UCSD-AML1 (cell line): Measurements from ENCODE around the gene ZNF366.

Experiments used
- DNase-seq: peaks from one replicate; lab custom pipeline; 2025; ENCODE audit not compliant: unreplicated experiment; lab: John Stamatoyannopoulos, UW

The ZNF366 gene

DNA sequence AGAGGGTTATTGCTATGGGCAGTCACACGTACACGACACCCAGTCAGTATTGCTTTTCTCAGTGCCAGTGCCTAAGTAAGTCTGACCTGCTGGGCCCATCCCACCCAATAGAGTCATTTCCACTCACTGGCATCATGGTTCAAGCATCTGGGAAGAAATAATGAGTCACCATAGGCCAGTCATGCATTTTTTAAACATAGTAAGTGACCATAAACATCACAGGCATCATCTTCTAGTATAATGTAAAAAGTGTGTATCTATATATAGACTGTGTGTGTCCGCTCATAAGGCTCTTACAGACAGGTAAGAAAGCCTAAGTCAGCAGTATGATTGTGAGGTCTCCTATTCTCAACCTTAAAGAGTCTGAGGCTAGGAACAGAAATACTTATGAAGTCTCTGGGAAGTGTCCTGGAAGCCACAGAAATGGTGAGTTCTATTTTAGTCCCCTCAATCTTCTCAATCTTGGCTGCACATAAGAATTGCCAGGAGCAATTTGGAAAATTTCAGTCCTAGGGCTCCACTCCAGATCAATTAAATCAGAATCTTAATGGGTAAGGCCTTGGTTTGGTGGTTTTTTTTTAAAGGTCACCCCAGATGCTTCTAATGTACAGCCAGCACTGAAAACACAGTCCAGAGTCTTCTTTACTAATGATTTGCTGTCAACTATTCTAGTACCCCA, 65.2 kb downstream of the ZNF366 start:
- no peak for DNase-seq

GRCh38 chr5:72441094-72441723, 66.0 kb downstream of the ZNF366 start:
- no peak for DNase-seq

- no peak for DNase-seq
Measured at GRCh38 chr5:72440207-72440638, 67.0 kb downstream of the ZNF366 start.

DNA sequence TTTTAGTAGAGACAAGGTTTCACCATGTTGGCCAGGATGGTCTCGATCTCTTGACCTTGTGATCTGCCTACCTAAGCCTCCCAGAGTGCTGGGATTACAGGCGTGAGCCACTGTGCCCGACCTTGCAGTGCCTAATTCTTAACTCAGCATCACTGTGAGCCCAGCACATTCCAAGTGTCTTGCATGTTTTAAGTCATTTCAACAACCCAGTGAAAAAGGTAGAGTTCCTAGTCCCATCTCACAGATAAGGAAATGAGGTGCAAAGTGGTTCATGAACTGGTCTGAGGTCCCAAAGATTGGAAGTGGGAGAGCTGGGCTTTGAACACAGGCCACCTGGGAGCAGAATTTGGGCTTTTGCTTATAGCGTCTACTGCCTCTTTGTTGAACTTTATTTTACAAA, 68.0 kb downstream of the ZNF366 start:
- no peak for DNase-seq

DNA sequence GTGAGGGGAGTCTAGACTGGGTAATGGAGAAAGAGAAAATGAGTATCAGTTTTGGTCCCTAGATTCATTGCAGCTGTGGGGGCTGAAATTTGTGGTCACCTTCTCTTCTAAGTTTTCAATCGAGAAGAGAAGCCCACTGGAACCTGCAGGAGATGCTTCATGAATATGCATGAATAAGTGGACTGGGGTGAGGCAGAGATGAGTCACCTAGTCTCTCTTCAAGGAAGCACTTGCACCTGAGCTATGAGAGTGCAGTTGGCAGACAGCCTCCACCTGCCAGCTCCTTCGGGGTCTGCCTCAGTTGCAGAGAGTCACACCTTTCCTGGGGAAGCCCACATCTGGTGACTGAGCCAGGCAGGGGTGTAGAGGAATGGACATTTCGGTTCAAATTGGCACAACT, 69.1 kb downstream of the ZNF366 start:
- DNase-seq, result no peak

- DNase-seq, result no peak
Measured at GRCh38 chr5:72436796-72437471, 70.3 kb downstream of the ZNF366 start.

DNA sequence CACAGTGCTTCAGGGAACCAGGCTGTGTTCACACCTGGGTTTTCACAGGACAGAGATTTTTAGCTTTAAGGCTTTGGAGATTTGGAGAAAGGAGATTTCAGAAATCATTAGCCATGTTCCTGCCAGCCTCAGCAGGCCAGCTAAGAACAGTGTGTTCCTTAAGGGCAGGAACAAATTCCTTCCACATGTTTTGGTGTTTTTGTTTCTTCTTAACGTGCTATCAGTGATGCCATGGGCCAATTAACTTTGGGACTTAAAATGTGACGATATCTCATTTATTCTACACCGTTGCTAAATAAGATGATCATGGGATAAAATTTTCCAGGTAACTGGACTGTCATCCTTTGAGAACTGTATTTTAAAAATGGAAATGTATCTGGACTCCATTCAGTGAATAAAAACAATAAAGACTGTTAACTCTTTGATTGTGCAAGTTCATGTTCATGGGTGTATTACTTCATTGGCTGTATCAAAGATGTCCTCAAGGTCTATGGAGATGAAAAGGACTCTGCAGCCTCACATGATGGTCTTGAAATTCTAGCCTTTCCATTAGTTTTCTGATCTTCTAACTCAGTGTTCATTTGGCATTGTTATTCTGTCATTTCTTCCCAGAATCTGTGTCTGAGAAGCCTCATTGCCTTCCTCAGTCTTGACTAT, 72.3 kb downstream of the ZNF366 start:
- no peak for DNase-seq

DNA sequence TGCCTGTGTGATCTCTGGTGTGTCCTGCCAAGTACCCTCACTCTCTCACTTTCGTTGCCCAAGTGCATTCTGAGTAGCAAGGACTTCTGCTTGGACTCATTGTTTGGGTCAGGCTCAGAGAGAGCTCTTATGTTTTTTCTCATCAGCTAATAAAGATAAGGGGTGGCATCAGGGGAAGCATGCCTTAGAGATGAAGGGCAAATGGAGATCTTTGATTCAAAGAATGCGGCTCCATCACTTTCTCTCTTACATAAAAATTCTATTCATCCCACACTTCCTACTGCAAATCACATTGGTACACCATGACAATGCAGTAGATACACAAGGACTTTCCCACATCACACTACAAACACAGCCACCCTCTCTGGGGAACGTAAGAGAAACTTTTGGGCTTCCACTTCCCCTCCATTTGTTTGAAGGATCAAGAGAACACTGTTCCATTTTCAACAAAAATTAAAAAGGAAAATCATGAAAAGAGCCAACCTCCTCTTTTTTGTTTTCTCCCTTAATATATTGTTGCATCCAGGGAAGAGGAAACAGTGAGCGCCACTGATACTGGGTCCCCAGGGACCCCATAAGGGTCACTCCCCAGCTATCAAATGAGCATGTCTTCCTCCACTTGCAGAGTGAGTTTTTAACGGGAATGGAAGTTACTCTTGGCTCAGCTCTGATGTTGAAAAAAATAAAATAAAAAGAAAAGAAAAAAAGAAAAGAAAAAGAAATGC, 73.0 kb downstream of the ZNF366 start:
- no peak for DNase-seq

DNA sequence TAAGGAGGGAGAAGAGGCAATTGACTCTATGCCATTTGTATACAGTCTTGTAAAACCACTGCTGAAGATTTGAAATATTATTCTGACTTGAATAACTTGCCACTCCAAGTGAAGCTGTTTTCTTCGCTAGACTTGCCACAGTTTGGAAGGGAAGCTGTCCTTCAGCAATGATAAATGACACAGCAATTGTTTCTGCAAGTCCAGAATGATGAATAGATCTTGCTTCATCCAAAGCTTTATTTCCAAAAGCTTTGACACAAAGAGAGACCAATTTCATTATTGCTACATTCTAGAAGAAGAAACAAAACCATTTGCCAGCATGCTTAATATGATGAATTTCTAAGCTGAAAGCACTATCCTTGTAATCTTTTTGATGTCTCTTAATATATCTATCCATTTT, 73.7 kb downstream of the ZNF366 start:
- DNase-seq, result no peak

DNA sequence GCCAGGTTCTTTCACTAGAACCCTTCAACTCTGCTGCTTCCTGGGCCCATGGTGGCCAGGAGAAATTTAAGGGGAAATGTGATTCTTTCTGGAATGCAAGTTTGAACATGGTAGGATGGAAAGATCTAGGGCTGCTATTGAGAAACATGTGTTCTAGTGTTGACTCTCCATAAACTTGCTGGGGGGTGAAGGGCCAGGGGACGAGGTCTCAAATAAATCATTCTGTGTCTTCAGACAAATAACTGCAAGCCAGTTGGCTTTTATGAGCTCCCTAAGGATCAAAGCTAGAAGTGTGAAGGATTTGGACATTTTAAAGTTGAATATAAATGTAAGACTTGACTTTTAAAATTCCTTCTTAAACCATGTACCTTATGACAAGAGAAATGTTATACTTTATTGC, 78.5 kb downstream of the ZNF366 start:
- no peak for DNase-seq

GRCh38 chr5:72427488-72428437, 79.4 kb downstream of the ZNF366 start:
- no peak for DNase-seq

GRCh38 chr5:72427016-72427415, 80.2 kb downstream of the ZNF366 start:
- no peak for DNase-seq

GRCh38 chr5:72426019-72426418, 81.2 kb downstream of the ZNF366 start:
- DNase-seq, result no peak

- no peak for DNase-seq
Measured at GRCh38 chr5:72418271-72418670, 88.9 kb downstream of the ZNF366 start.

GRCh38 chr5:72417333-72418062, 89.7 kb downstream of the ZNF366 start:
- DNase-seq, result no peak

- DNase-seq, result no peak
Measured at GRCh38 chr5:72415616-72416325, 91.4 kb downstream of the ZNF366 start.

- DNase-seq, result no peak
Measured at GRCh38 chr5:72412283-72413055, 94.7 kb downstream of the ZNF366 start.

DNA sequence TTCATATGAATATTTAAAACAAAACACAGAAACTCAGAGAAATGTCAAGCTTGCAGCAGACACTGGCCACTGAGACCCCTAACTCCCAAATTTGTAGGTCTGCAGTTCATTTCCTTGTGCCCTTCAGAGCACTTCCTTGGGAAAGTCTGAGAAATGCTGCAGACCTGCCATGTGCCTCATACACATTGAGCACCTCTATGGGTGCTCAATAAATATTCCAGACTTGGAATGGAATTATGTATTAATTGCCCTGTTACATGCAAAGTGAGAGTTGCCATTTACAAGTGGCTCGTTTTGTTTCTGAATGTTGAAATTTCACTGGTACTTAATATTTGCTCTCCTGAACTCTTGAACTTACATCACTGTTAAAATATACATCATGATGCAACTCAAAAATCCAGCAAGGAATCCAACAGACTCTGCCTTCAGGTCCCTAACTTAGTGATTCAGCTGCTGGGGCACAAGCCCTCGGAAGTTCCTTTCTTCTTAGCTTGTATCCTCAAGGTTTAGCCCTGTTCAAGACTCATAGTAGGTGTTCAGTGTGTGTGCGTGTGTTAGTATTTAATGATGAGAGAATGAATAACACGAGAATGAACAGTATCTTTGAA, 96.4 kb downstream of the ZNF366 start:
- no peak for DNase-seq
